H1 (cell line): ENCODE measurements around the gene UBE2M. TPM values are rescaled to one million over a fixed set of nuclear protein-coding genes. Genes with fewer than 3 reads are reported as not detected.

Source experiments
- TAF7 ChIP-seq: optimal IDR thresholded peaks from 2 replicates; pipeline ENCODE3; 2011; ENCODE audit warnings: low read depth, mild to moderate bottlenecking, inconsistent platforms, low read length, moderate library complexity, borderline replicate concordance
- polyA plus RNA-seq, 7 experiments: library from polyadenylated mRNA; depleted of rRNA in 3 of 7; stranded (reverse) in 5 of 7; unstranded in 2 of 7; fragments of >200 nt in 5 of 7; fragments of 200-250 nt in 2 of 7; gene quantifications; 1 replicate in 5 of 7; 2 replicates in 1 of 7; 4 replicates in 1 of 7; pipeline versions ENCODE4 v1.2.1 to v1.2.3, GENCODE V29; 2011 to 2013; ENCODE audit warnings: missing spikeins in 2 of 7, mixed read lengths in 2 of 7
- total RNA-seq: library from RNA; stranded (reverse); fragmentation: NEBNext Ultra II Directional; extraction: Animal tissue kit (Norgen Biotek cat#: 25700); gene quantifications from 2 replicates; pipeline ENCODE4 v1.2.1, GENCODE V29; 2021
- TF ChIP-seq, protein P1 (sequence below): fragments of 300-600 bp; sonication (generic); IDR thresholded peaks from 2 replicates; pipeline ENCODE4 v1.7.1; 2012; ENCODE audit warnings: low read length, moderate library complexity, mild to moderate bottlenecking, inconsistent platforms; ENCODE audit not compliant: insufficient replicate concordance

The UBE2M gene
- total and polyA plus RNA-seq, 2 of the 8 experiments (the other 6 are each of a cell fraction or from before 2014, with no cell fraction given) = 93.8 to 114 TPM

DNA sequence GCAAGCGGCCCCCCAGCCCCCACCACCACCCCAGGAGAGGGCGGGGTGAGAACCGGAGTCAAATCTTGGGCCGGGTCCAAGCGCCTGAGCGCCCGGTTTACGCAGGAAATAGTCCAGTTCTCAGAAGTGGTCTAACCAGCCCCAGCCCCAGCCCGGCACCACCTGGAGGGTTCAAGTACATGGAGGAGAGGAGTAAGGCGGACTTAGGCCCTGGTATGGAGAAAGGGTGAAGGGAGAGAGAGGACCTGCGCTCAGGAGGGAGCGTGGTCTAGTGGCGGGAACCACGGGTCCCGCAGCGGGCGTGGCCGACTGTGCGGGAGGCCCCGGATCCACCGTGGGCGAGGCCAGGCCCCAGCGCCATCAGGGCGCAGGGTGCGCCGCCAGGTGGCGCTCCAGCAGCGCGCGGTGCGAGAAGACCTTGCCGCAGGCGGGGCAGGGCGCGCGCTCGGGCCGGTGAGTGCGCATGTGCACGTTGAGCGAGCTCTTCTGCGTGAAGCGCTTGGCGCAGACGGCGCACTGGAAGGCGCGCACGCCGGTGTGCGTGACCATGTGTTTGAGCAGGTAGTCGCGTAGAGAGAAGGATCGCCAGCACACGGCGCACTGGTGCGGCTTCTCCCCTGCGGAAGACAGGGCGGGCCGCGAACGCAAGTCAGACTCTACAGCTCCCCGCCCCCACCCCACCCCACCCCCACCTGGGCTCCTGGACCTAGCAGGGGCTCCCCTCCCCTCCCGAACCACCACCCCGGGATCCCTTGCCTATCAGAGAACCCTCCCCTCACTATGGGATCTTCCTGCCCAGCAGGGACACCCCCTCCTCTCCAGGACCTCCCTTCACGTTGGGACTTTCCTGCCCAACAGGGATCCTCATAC, 44.5 kb downstream of the UBE2M start (continued):
- TF ChIP-seq, protein P1, sequence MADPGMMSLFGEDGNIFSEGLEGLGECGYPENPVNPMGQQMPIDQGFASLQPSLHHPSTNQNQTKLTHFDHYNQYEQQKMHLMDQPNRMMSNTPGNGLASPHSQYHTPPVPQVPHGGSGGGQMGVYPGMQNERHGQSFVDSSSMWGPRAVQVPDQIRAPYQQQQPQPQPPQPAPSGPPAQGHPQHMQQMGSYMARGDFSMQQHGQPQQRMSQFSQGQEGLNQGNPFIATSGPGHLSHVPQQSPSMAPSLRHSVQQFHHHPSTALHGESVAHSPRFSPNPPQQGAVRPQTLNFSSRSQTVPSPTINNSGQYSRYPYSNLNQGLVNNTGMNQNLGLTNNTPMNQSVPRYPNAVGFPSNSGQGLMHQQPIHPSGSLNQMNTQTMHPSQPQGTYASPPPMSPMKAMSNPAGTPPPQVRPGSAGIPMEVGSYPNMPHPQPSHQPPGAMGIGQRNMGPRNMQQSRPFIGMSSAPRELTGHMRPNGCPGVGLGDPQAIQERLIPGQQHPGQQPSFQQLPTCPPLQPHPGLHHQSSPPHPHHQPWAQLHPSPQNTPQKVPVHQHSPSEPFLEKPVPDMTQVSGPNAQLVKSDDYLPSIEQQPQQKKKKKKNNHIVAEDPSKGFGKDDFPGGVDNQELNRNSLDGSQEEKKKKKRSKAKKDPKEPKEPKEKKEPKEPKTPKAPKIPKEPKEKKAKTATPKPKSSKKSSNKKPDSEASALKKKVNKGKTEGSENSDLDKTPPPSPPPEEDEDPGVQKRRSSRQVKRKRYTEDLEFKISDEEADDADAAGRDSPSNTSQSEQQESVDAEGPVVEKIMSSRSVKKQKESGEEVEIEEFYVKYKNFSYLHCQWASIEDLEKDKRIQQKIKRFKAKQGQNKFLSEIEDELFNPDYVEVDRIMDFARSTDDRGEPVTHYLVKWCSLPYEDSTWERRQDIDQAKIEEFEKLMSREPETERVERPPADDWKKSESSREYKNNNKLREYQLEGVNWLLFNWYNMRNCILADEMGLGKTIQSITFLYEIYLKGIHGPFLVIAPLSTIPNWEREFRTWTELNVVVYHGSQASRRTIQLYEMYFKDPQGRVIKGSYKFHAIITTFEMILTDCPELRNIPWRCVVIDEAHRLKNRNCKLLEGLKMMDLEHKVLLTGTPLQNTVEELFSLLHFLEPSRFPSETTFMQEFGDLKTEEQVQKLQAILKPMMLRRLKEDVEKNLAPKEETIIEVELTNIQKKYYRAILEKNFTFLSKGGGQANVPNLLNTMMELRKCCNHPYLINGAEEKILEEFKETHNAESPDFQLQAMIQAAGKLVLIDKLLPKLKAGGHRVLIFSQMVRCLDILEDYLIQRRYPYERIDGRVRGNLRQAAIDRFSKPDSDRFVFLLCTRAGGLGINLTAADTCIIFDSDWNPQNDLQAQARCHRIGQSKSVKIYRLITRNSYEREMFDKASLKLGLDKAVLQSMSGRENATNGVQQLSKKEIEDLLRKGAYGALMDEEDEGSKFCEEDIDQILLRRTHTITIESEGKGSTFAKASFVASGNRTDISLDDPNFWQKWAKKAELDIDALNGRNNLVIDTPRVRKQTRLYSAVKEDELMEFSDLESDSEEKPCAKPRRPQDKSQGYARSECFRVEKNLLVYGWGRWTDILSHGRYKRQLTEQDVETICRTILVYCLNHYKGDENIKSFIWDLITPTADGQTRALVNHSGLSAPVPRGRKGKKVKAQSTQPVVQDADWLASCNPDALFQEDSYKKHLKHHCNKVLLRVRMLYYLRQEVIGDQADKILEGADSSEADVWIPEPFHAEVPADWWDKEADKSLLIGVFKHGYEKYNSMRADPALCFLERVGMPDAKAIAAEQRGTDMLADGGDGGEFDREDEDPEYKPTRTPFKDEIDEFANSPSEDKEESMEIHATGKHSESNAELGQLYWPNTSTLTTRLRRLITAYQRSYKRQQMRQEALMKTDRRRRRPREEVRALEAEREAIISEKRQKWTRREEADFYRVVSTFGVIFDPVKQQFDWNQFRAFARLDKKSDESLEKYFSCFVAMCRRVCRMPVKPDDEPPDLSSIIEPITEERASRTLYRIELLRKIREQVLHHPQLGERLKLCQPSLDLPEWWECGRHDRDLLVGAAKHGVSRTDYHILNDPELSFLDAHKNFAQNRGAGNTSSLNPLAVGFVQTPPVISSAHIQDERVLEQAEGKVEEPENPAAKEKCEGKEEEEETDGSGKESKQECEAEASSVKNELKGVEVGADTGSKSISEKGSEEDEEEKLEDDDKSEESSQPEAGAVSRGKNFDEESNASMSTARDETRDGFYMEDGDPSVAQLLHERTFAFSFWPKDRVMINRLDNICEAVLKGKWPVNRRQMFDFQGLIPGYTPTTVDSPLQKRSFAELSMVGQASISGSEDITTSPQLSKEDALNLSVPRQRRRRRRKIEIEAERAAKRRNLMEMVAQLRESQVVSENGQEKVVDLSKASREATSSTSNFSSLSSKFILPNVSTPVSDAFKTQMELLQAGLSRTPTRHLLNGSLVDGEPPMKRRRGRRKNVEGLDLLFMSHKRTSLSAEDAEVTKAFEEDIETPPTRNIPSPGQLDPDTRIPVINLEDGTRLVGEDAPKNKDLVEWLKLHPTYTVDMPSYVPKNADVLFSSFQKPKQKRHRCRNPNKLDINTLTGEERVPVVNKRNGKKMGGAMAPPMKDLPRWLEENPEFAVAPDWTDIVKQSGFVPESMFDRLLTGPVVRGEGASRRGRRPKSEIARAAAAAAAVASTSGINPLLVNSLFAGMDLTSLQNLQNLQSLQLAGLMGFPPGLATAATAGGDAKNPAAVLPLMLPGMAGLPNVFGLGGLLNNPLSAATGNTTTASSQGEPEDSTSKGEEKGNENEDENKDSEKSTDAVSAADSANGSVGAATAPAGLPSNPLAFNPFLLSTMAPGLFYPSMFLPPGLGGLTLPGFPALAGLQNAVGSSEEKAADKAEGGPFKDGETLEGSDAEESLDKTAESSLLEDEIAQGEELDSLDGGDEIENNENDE = no peak
- TF ChIP-seq TAF7 = peak; percentile 66
